ENCODE results near the gene PRLR. TPM values are rescaled to one million over a fixed set of nuclear protein-coding genes. Genes with fewer than 3 reads are reported as not detected.

The PRLR gene
- total and polyA plus RNA-seq, 2 of the 8 experiments (the other 6 are each of a cell fraction or from before 2014, with no cell fraction given), result 0.53 to 2.5 TPM

GRCh38 chr5:35115920-35116319, 114.4 kb downstream of the PRLR start:
- no peak overlapping the region for H3K4me2 ChIP-seq (ENCODE audit: insufficient read depth in 1 of 2, low read depth in 2 of 2, low read length in 2 of 2)
- H3K9ac ChIP-seq (replicated peaks in 1 of 4; ENCODE audit: extremely low read depth in 1 of 4, low read depth in 3 of 4, low read length in 3 of 4), result no peak overlapping the region
- DNase-seq (ENCODE audit: low read depth in 1 of 2, low spot score in 2 of 2) (no peak), FAIRE-seq (no peak)
- H3K4ac ChIP-seq (replicated peaks; ENCODE audit: insufficient read length, low read depth, low read length), result no peak overlapping the region
- CTCF ChIA-PET (ENCODE audit: partially characterized antibody), result interaction anchor here (0.7 to 1.3 kb wide), 2 partner anchors 11 kb away, joined by 3 to 4 read pairs; no protein-coding TSS in a partner anchor
- H3K23ac ChIP-seq (ENCODE audit: insufficient read length), result no peak overlapping the region
- H3K79me2 ChIP-seq (ENCODE audit: control insufficient read depth in 1 of 2, insufficient read depth in 2 of 2, low read length in 2 of 2), result no peaks in the 10 kb centered on the region
- no peaks in the 10 kb centered on the region for H3K9me3 ChIP-seq (ENCODE audit: insufficient read depth in 2 of 2, low read depth in 1 of 2, low read length in 1 of 2)
- H4K20me1 ChIP-seq (replicated peaks in 1 of 2; ENCODE audit: control insufficient read depth in 1 of 2, insufficient read depth in 2 of 2, low read length in 2 of 2), result no peaks in the 10 kb centered on the region
- H2BK5ac ChIP-seq (ENCODE audit: low read depth, low read length), result no peak overlapping the region
- peaks cover 0 to 3% (median 0%) of the 10 kb centered on the region in 4 experiments; a peak in 2 of 7 replicates for H3K4me1 ChIP-seq (replicated peaks in 1 of 4; ENCODE audit: control insufficient read depth in 3 of 4, insufficient read depth in 4 of 4, low read length in 3 of 4)
- H4K8ac ChIP-seq (ENCODE audit: extremely low read depth, insufficient read depth, low read length), result no peak overlapping the region
- no peaks in the 10 kb centered on the region for H3K27me3 ChIP-seq (replicated peaks in 1 of 4; ENCODE audit: control insufficient read depth in 3 of 4, extremely low read depth in 1 of 4, insufficient read depth in 3 of 4, low read length in 3 of 4)
- H2AFZ ChIP-seq (ENCODE audit: low read length), result no peak overlapping the region
- H3K36me3 ChIP-seq (ENCODE audit: control insufficient read depth in 2 of 4, insufficient read depth in 4 of 4, low read length in 3 of 4), result no peaks in the 10 kb centered on the region
- H2BK12ac ChIP-seq (ENCODE audit: low read depth, low read length), result no peak overlapping the region
- no peak overlapping the region for H2BK120ac ChIP-seq (replicated peaks; ENCODE audit: low read depth, low read length)
- POLR2A ChIA-PET (ENCODE audit: partially characterized antibody), result no interaction called here
- H2BK20ac ChIP-seq (ENCODE audit: low read length), result no peak overlapping the region
- H3K23me2 ChIP-seq (ENCODE audit: low read depth, low read length), result peaks cover 7% of the 10 kb centered on the region; the same call in 1 of the 2 replicates
- no peak overlapping the region for H4K5ac ChIP-seq (ENCODE audit: insufficient read length, low read depth, low read length)
- no peak overlapping the region for H2BK15ac ChIP-seq (ENCODE audit: low read length)
- H4K91ac ChIP-seq (replicated peaks; ENCODE audit: insufficient read length, low read length), result no peak overlapping the region
- no peaks in the 10 kb centered on the region for H3K79me1 ChIP-seq (ENCODE audit: low read depth, low read length)
- no peak overlapping the region for H2AK5ac ChIP-seq (ENCODE audit: low read depth, low read length)
- no peak overlapping the region for H3K18ac ChIP-seq (ENCODE audit: extremely low read depth, low read length)
- no peak overlapping the region for H3K14ac ChIP-seq (ENCODE audit: insufficient read length)
- H3K4me3 ChIP-seq (ENCODE audit: extremely low read depth in 1 of 4, insufficient read depth in 2 of 4, low read depth in 3 of 4, low read length in 4 of 4), result no peak overlapping the region
- H3K27ac ChIP-seq (ENCODE audit: low read depth, low read length), result no peak overlapping the region
- H3K56ac ChIP-seq (replicated peaks; ENCODE audit: insufficient read length, low read depth, low read length), result no peak overlapping the region
- no peak for TF ChIP-seq POU5F1 (IDR thresholded peaks at IDR 0.05; ENCODE audit: low read depth, low read length)
- TF ChIP-seq SIN3A (conservative IDR thresholded peaks at IDR 0.05 in 1 of 2, IDR thresholded peaks at IDR 0.05 in 1 of 2; ENCODE audit: low read depth in 1 of 2, low read length in 2 of 2), result no peak
- TF ChIP-seq JUN (IDR thresholded peaks at IDR 0.05; ENCODE audit: low read depth, low read length), result no peak
- no peak for TF ChIP-seq RFX5 (IDR thresholded peaks at IDR 0.05; ENCODE audit: borderline replicate concordance, low read depth, low read length)
- TF ChIP-seq SRF (IDR thresholded peaks at IDR 0.05; ENCODE audit: low read depth, low read length), result no peak
- no peak for TF ChIP-seq RAD21 (IDR thresholded peaks at IDR 0.05 in 1 of 2, conservative IDR thresholded peaks at IDR 0.05 in 1 of 2; ENCODE audit: low read depth in 2 of 2, low read length in 2 of 2)
- TF ChIP-seq POLR2AphosphoS5 (IDR thresholded peaks at IDR 0.05; ENCODE audit: low read depth, low read length), result no peak
- TF ChIP-seq TAF7 (optimal IDR thresholded peaks at IDR 0.05; ENCODE audit: borderline replicate concordance, low read depth, low read length), result no peak
- no peak for TF ChIP-seq BCL11A (IDR thresholded peaks at IDR 0.05; ENCODE audit: low read depth in 2 of 2, low read length in 2 of 2)
